AG20443 (cell line): ENCODE results near the gene HLA-DRB1.
"Not testable (repeated sequence)": the region's sequence is repeated elsewhere in the genome, so short reads cannot be mapped to it uniquely, and the experiment has no call there.

Source experiments
- DNase-seq: peaks from one replicate; pipeline ENCODE4 v3.0.0; 2012; ENCODE audit warnings: low spot score, mixed read lengths

HLA-DRB1 gene

DNA sequence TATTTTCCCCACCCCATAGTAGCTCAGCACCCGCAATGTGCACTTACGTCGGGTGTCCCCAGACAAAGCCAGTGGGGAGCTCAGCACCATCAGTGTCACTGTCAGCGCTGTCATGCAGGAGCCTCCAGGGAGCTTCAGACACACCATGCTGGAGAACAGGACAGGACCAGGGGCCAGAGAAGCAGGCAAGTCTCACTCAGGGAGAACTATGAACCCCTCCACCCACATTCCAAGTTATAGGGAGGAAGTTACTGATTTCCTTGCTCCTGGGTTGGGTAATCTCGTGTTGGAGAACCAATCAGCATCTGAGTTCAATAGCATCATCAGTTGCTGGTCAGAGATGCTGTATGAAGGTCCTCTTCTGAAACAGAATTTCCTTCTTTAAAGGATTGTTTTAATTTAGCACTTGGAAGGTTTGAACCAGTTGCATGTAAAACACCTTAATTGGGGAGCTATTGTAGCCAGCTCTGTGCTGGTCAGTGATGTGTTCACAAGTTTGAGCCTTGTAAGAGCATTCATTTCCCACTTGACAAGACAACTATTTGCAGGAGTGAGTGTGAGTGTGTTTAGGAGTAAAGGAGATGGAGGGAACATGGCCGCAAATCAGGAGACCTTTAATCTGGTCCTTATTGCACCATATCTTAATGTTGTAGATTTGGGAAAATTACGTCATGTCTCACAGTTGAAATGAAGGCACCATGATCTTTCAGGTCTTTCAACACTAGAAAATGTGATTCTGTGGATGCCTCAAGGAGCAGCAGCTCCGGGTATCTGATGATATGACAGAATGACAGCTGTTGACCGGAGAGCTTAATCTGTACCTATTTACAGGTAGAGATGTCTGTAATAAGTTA is at the start of gene HLA-DRB1:
Gene HLA-DRB1 (minus strand): TSS at position 253 of the 854 bp plus-strand sequence. CDS start 106 bp downstream, at position 147.
- DNase-seq, result no peak

- no peak for DNase-seq
These were observed 49.0 kb upstream of the HLA-DRB1 start for GRCh38 chr6:32638532-32639219.

- no peak for DNase-seq
These were observed 48.2 kb upstream of the HLA-DRB1 start for GRCh38 chr6:32637883-32638282.

DNA sequence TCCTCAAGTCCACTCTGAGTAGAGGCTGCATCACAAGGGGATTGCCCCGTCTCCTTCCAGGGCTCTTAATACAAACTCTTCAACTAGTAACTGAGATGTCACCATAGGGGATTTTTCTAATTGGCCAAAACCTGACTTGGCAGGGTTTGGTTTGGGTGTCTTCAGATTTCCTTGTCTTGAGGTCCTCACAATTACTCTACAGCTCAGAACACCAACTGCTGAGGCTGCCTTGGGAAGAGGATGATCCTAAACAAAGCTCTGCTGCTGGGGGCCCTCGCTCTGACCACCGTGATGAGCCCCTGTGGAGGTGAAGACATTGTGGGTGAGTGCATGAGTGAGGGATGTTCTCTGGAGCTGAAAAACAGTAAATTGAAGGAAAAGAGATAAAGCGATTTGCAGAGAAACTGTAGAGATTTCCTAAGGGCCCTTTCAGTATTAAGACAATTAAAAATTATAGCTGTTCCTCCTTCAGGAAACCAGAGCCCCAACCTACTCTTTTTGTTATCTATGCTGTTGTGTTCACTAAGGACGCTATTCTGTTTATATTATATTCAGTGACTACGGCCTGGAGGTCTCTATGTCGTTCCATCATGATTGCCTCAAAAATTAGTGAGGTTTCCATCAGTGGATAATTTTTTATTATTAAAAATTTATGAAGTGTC is 47.7 kb upstream of the HLA-DRB1 start, which contains the start of gene HLA-DQA1:
Gene HLA-DQA1 (plus strand): TSS at position 188 of the 662 bp plus-strand sequence. CDS start 53 bp downstream, at position 241.
- DNase-seq, result no peak

GRCh38 chr6:32635526-32636123 is 46.0 kb upstream of the HLA-DRB1 start:
- no peak for DNase-seq

DNA sequence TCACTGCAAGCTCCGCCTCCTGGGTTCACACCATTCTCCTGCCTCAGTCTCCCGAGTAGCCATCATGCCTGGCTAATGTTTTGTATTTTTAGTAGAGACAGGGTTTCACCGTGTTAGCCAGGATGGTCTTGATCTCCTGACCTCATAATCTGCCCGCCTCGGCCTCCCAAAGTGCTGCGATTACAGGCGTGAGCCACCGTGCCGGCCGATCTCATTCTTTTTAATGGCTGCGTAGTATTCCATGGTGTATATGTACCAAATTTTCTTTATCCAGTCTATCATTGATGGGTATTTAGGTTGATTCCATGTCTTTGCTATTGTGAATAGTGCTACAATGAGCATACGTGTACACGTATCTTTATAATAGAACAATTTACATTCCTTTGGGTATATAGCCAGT is 40.1 kb upstream of the HLA-DRB1 start:
- DNase-seq, result not testable (repeated sequence)

DNA sequence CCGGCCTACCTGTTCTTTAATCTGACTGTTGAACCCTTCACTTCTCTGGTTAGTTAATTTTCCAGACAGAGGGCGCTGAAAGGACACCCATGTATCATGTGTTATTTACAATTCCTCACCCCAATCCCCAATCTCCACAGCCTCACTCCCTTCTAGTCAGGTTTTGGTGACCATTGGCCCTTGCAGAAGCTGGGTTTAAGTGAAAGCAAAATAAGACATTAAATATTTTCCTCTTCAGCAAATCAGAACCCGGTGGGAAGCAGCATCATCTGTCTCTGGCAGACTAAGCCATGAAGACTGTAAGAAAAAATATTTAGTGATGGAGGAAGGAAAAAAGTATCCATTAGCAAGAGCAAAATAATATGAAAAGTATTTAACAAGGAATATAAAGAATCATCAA is 38.2 kb upstream of the HLA-DRB1 start:
- peak; percentile 24 for DNase-seq

DNA sequence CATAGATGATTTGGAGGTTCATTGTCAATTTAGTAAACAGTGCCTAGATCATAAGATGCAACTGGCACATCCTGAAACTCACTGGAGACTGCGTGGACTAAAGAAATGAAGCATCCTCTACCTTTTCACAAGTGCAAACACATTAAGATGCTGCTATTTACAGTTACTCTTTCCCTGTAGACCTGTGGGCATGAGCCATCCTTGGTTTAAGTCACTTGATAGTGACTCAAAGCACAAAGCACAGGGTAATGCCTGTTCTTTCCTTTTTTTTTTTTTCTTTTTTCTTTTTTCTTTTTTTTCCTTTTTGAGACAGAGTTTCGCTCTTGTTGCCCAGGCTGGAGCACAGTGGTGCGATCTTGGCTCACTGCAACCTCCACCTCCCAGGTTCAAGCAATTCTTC is 37.6 kb upstream of the HLA-DRB1 start:
- no peak for DNase-seq

- DNase-seq, result no peak
These were observed 35.5 kb upstream of the HLA-DRB1 start for GRCh38 chr6:32625137-32625536.

- no peak for DNase-seq
These were observed 34.9 kb upstream of the HLA-DRB1 start for GRCh38 chr6:32624565-32624964.

DNA sequence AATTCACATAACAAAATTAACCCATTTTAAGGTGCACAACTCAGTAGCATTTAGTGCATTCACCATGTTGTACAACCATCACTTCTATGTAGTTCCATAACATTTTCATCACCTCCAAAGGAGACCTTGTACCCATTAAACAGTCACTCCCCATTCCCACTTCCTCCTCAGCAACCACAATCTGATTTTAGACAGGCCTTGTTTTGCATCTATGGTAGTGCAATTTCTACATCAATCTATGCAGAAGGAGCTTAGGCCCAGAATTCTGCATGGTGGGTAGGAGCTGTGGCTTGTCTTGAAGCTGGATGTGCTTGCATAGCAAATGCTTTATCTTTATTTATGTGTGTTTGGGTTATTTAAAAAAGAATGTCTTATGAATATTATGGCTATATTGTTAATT is 34.0 kb upstream of the HLA-DRB1 start:
- DNase-seq, result no peak

GRCh38 chr6:32622545-32623401 is 33.1 kb upstream of the HLA-DRB1 start:
- no peak for DNase-seq

- DNase-seq, result no peak
These were observed 31.7 kb upstream of the HLA-DRB1 start for GRCh38 chr6:32621372-32621771.

DNA sequence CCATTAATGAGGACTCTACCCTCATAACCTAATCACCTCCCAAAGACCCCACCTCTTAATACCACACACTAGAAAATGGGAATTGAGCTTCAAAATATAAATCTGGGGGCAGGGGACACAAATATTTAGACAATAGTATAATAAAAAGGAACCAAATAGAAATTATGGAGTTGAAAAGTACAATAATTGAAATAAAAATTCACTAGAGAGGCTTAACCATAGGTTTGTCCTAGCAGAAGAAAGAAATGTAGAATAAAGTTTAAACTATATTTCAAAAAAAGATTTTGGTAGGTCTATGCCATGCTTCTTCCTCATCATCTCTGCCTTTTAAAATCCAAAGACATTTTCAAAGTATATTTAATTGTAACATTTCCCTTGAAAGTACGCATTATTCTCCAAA is 28.1 kb upstream of the HLA-DRB1 start:
- DNase-seq, result no peak

DNA sequence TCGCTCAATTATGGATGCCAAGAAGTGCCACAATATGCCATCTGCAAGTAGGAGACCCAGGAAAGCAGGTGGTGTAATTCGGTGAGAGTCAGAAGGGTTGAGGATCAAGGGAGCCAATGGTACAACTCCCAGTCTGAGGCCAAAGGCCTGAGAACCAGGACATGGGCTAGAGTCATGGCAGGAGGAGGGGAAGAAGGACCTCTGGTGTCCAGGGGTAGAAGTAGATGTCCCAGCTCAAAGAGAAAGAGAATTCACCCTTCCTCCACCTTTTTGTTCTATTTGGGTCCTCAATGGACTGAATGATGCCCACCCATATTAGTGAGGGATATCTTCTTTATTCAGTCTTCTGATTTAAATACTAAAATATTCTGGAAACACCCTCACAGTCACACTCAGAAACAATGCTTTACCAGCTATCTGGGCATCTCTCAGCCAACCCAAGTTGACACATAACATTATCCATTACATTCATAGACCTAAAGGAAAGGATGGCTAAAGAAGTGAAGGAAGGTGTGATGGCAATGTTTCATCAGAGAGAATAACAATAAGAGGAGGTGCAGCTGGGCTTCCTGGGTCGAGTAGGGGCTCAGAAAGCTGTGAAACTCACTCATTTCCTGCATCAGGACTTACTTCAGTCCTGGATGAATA is 26.4 kb upstream of the HLA-DRB1 start:
- DNase-seq, result no peak

GRCh38 chr6:32614366-32615081 is 24.9 kb upstream of the HLA-DRB1 start:
- no peak for DNase-seq

DNA sequence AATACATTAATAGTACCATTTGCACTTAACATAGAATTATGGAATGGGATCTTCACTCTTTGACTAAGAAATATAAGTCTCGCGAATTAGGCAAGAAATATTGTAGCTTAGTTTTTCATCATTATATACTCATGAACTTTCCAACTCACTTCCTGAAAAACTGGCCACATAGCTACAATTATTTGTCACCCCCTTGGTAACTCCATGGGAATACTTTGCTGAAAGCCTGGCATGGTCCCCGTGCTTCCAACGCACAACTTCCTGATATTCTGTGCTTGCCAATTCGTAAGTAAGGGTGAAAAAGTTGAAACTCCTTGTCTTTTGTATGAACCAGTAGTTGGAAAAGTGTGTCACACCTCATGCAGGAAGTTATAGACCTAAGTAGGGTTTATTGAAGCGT is 23.8 kb upstream of the HLA-DRB1 start:
- DNase-seq, result no peak

DNA sequence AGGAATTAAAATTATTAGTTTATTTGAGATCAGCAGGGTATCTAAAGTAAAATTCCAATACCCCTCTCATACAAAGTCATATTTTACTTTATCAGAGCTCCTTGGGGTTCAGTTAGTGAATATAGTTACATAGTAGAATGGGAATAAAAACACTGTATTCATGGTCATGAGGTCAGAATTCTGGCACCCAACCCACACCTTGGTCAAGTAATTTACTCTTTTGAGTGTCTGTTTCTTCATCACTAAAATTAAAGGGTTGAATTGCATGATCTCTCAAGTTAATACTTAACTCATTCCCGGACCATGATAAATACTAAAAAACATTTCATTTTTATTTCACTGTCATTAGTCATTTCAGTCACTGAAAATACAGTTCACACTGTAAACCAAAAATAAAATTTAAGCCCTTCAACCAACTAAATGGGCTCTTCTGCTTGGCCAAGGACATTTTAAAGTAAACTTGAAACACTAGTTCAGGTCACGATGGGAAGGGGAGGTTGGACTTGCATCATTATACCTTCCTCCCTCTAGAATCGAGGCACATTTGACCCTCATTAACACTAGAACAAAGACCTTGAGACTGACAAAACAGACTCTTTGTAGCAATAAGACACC is 21.1 kb upstream of the HLA-DRB1 start:
- no peak for DNase-seq
